Measurements from ENCODE around the gene ALG9.
A peak's percentile ranks its signal among the peaks of the same experiment; 100 is the strongest.
"Not testable (repeated sequence)": the region's sequence is repeated elsewhere in the genome, so short reads cannot be mapped to it uniquely, and the experiment has no call there.

The ALG9 gene

GRCh38 chr11:111870886-111871692, at the start of gene ALG9:
Gene ALG9, minus strand, starts transcription at chr11:111871581. Its CDS starts 99 bp downstream, at chr11:111871482.
- peak; percentile 66 for DNase-seq (ENCODE audit: low read depth)

- no peak for DNase-seq (ENCODE audit: low read depth)
Observed at GRCh38 chr11:111920908-111921307, 49.5 kb upstream of the ALG9 start.

- no peak for DNase-seq (ENCODE audit: low read depth)
Observed at GRCh38 chr11:111918390-111919256, 47.2 kb upstream of the ALG9 start, which contains the start of gene C11orf52. Gene C11orf52, plus strand, starts transcription at chr11:111918913. Its CDS starts 60 bp downstream, at chr11:111918973.

- DNase-seq (ENCODE audit: low read depth) = no peak
Observed at GRCh38 chr11:111917788-111918187, 46.4 kb upstream of the ALG9 start.

GRCh38 chr11:111917312-111917711, 45.9 kb upstream of the ALG9 start:
- DNase-seq (ENCODE audit: low read depth) = no peak

GRCh38 chr11:111916768-111917167, 45.4 kb upstream of the ALG9 start:
- DNase-seq (ENCODE audit: low read depth) = no peak

- no peak for DNase-seq (ENCODE audit: low read depth)
Observed at GRCh38 chr11:111913997-111914396, 42.6 kb upstream of the ALG9 start.

- no peak for DNase-seq (ENCODE audit: low read depth)
Observed at GRCh38 chr11:111913031-111913861, 41.9 kb upstream of the ALG9 start.

GRCh38 chr11:111912535-111912934, 41.2 kb upstream of the ALG9 start, which contains the start of gene HSPB2:
Gene HSPB2, plus strand, starts transcription at chr11:111912734. Its CDS starts 96 bp downstream, at chr11:111912830.
- no peak for DNase-seq (ENCODE audit: low read depth)

GRCh38 chr11:111911563-111912401, 40.4 kb upstream of the ALG9 start, which contains the start of gene CRYAB:
Gene CRYAB, minus strand, starts transcription at chr11:111911770. Its CDS starts 46 bp downstream, at chr11:111911724.
- no peak for DNase-seq (ENCODE audit: low read depth)

GRCh38 chr11:111910676-111911562, 39.5 kb upstream of the ALG9 start:
- DNase-seq (ENCODE audit: low read depth) = no peak

GRCh38 chr11:111909378-111909777, 38.0 kb upstream of the ALG9 start:
- no peak for DNase-seq (ENCODE audit: low read depth)

GRCh38 chr11:111908639-111909305, 37.4 kb upstream of the ALG9 start:
- no peak for DNase-seq (ENCODE audit: low read depth)

GRCh38 chr11:111906680-111907079, 35.3 kb upstream of the ALG9 start:
- DNase-seq (ENCODE audit: low read depth) = no peak

GRCh38 chr11:111905411-111905810, 34.0 kb upstream of the ALG9 start:
- DNase-seq (ENCODE audit: low read depth) = no peak

- no peak for DNase-seq (ENCODE audit: low read depth)
Observed at GRCh38 chr11:111886844-111887243, 15.5 kb upstream of the ALG9 start.

GRCh38 chr11:111886032-111886431, 14.7 kb upstream of the ALG9 start:
- no peak for DNase-seq (ENCODE audit: low read depth)

- not testable (repeated sequence) for DNase-seq (ENCODE audit: low read depth)
Observed at GRCh38 chr11:111885053-111885452, 13.7 kb upstream of the ALG9 start.

GRCh38 chr11:111882202-111882601, 10.8 kb upstream of the ALG9 start:
- no peak for DNase-seq (ENCODE audit: low read depth)
